CD8-positive, alpha-beta memory T cell (primary cell): Measurements from ENCODE around the gene SLC31A2. TPM values are rescaled to one million over a fixed set of nuclear protein-coding genes. Genes with fewer than 3 reads are reported as not detected.
A peak's percentile ranks its signal among the peaks of the same experiment; 100 is the strongest.

Experiments used
- CTCF ChIA-PET: fragments of 350-600 bp; sonication (Branson Sonifier 250); formaldehyde crosslinking; loops from one replicate; lab custom pipeline; 2021; ENCODE audit warnings: antibody characterized with exemption; lab: Charles Lee
- POLR2A ChIA-PET: fragments of 350-600 bp; sonication (Branson Sonifier 250); formaldehyde crosslinking; loops from one replicate; lab custom pipeline; 2021; ENCODE audit warnings: antibody characterized with exemption; lab: Charles Lee
- DNase-seq, 5 donors: peaks; one replicate each; pipeline versions ENCODE4 v3.0.0 to v3.0.0-alpha.2; 2020 to 2022; ENCODE audit warnings: mixed read lengths in 1 of 5
- H3K27ac ChIP-seq: one replicate; pipeline ENCODE4 v1.7.0; 2013; ENCODE audit warnings: low read depth, mild to moderate bottlenecking, low read length, moderate library complexity
- H3K27me3 ChIP-seq: 2 replicates; pipeline ENCODE4 v1.7.0; 2013; ENCODE audit warnings: low read length, mild to moderate bottlenecking; ENCODE audit not compliant: insufficient read depth, poor library complexity, severe bottlenecking
- H3K36me3 ChIP-seq: 2 replicates; pipeline ENCODE4 v1.7.0; 2013; ENCODE audit warnings: mild to moderate bottlenecking, low read length, moderate library complexity; ENCODE audit not compliant: insufficient read depth
- H3K4me1 ChIP-seq: 2 replicates; pipeline ENCODE4 v1.7.0; 2013; ENCODE audit warnings: mild to moderate bottlenecking, low read length, moderate library complexity; ENCODE audit not compliant: insufficient read depth
- H3K4me3 ChIP-seq: 2 replicates; pipeline ENCODE4 v1.7.0; 2013; ENCODE audit warnings: mild to moderate bottlenecking, low read length
- H3K9me3 ChIP-seq: 2 replicates; pipeline ENCODE4 v1.7.0; 2013; ENCODE audit warnings: mild to moderate bottlenecking, low read length
- H3K27ac Mint-ChIP-seq, 8 donors: one replicate each; pipeline ENCODE4 v1.8.0; 2020 to 2021; ENCODE audit warnings: mixed read lengths in 8 of 8, mild to moderate bottlenecking in 6 of 8, inconsistent platforms in 3 of 8, moderate library complexity in 3 of 8
- H3K27me3 Mint-ChIP-seq, 2 donors: one replicate each; pipeline ENCODE4 v1.8.0; 2020 to 2021; ENCODE audit warnings: mixed read lengths in 2 of 2, mild to moderate bottlenecking in 1 of 2, moderate library complexity in 1 of 2
- H3K36me3 Mint-ChIP-seq, 3 donors: one replicate each; pipeline ENCODE4 v1.8.0; 2020 to 2021; ENCODE audit warnings: mixed read lengths in 3 of 3, inconsistent platforms in 1 of 3, mild to moderate bottlenecking in 1 of 3
- H3K4me1 Mint-ChIP-seq, 3 donors: one replicate each; pipeline ENCODE4 v1.8.0; 2020 to 2021; ENCODE audit warnings: mixed read lengths in 3 of 3, inconsistent platforms in 1 of 3, mild to moderate bottlenecking in 1 of 3
- H3K4me3 Mint-ChIP-seq, 7 donors: one replicate each; pipeline ENCODE4 v1.8.0; 2020 to 2021; ENCODE audit warnings: mixed read lengths in 7 of 7, mild to moderate bottlenecking in 6 of 7, moderate library complexity in 4 of 7, inconsistent platforms in 2 of 7
- H3K9me3 Mint-ChIP-seq, 5 donors: one replicate each; pipeline ENCODE4 v1.8.0; 2020 to 2022; ENCODE audit warnings: mixed read lengths in 5 of 5, mild to moderate bottlenecking in 3 of 5, moderate library complexity in 2 of 5, inconsistent platforms in 1 of 5
- polyA plus RNA-seq: library from polyadenylated mRNA; unstranded; fragments of 300-500 nt; fragmentation: Illumina TruSeq; gene quantifications from one replicate; pipeline ENCODE4 v1.2.3, GENCODE V29; 2021
- total RNA-seq, 2 experiments: library from RNA; stranded (reverse); gene quantifications; one replicate each; pipeline ENCODE4 v1.2.3, GENCODE V29; 2021

Gene SLC31A2
- total and polyA plus RNA-seq, 3 experiments from 2014 or later: 5.2 to 5.9 (median 5.4) TPM

DNA sequence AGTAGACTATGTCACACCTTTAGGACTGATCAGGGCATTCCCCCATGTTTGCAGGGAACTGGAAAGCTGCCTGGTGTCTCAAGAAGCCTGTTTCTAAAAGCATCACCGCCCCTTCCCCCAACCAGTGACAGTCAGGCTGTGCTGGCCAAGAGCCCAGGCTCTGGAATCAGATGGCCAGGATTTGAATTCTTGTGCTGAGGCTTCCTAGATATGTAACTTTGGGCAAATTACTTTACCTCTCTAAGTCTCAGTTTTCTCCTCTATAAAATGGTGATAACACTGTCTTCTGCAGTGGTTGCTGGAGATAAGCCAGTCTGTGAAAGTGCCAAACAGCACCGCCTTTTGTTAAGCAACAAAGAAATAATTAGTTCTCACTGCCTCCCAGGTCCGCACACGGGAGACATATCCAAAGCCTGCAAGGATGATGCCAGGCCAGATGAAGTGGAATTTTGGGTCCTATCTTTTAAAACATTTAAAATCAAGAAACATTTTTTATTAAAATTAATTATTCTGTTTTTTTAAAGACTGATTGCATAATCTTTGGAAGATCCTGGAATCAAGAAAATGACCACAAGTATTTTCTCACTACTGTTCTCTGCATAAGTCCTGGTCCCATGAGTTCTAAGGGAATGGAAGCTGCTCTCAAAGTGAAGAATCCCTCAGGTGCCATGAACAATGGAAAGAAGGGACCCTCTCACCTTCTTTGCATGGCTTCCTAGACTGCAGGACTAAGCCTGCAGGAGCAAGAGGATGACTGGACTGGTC, 13.9 kb downstream of the SLC31A2 start:
- H3K4me1 ChIP-seq: no peaks in the 10 kb centered on the region
- no peaks in the 10 kb centered on the region for H3K9me3 ChIP-seq
- CTCF ChIA-PET: no interaction called here
- Mint-ChIP-seq H3K36me3 (peaks cover under 1 to 90% (median 25%) of the 10 kb centered on the region in 3 donors), H3K4me3 (no peak overlapping the region), H3K27me3 (no peaks in the 10 kb centered on the region), H3K4me1 (no peaks in the 10 kb centered on the region), H3K9me3 (no peaks in the 10 kb centered on the region), H3K27ac (peak overlapping the region in 1 of 8 donors; percentile 54)
- no peak for DNase-seq
- H3K36me3 ChIP-seq: peaks cover 49% of the 10 kb centered on the region
- POLR2A ChIA-PET: no interaction called here
- H3K27me3 ChIP-seq: no peaks in the 10 kb centered on the region
- H3K4me3 ChIP-seq: no peak overlapping the region
- no peak overlapping the region for H3K27ac ChIP-seq

DNA sequence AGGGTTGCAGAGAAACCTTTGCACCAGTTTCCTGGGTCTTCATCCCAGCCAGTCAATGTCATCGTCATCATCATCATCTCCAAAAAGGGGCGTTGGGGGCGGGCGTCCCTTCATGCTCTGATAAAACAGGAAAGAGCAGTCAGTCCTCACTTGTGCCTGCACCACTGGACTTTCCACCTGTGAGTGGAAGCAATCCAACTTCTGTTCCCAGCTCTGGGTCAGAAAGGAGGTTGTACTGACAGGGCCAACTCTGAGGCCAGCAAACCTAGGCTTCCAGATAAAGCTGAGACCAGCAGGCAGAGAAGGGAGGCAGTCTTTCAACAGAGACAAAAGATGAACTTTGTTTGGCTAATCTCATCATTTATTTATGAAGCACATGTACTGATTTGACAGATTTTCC, 15.2 kb downstream of the SLC31A2 start:
- CTCF ChIA-PET: no interaction called here

DNA sequence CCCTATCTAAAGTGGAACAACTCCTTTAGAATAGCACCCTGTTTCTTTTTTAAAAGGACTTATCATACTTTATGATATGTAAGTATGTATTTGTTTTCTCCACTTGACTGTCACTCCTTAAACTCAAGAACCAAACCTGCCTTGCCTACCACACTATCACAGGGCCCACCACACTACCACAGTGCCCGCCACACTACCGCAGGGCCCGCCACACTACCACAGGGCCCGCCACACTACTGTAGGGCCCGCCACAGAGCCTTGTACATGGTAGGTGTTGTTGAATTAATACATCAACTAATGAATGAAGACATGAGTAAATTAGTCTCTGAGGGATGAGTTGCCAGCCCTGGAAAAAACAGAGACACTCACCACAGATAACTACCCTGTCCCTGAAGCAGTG, 18.0 kb downstream of the SLC31A2 start:
- Mint-ChIP-seq H3K4me1 (no peaks in the 10 kb centered on the region), H3K27me3 (peaks cover 0 to 3% of the 10 kb centered on the region in 2 donors), H3K36me3 (peaks cover 18 to 96% (median 42%) of the 10 kb centered on the region in 3 donors), H3K4me3 (no peak overlapping the region), H3K9me3 (peaks cover 0 to 3% (median 0%) of the 10 kb centered on the region in 5 donors), H3K27ac (peak overlapping the region in 2 of 8 donors; percentile 8 to 66)
- H3K36me3 ChIP-seq: peaks cover 67% of the 10 kb centered on the region
- ChIA-PET CTCF (no interaction called here), POLR2A (no interaction called here)
- no peaks in the 10 kb centered on the region for H3K4me1 ChIP-seq
- H3K27ac ChIP-seq: no peak overlapping the region
- H3K9me3 ChIP-seq: no peaks in the 10 kb centered on the region
- no peak overlapping the region for H3K4me3 ChIP-seq
- H3K27me3 ChIP-seq: no peaks in the 10 kb centered on the region
- no peak for DNase-seq

More for the DNA sequence above, 15.2 kb downstream of the SLC31A2 start:
- Mint-ChIP-seq H3K4me3 (no peak overlapping the region), H3K27me3 (no peaks in the 10 kb centered on the region), H3K36me3 (peaks cover 3 to 96% (median 29%) of the 10 kb centered on the region in 3 donors), H3K4me1 (no peaks in the 10 kb centered on the region), H3K27ac (peak overlapping the region in 2 of 8 donors; percentile 13 to 61), H3K9me3 (no peaks in the 10 kb centered on the region)
- H3K9me3 ChIP-seq: no peaks in the 10 kb centered on the region
- no peak for DNase-seq
- POLR2A ChIA-PET: no interaction called here
- peaks cover 57% of the 10 kb centered on the region for H3K36me3 ChIP-seq
- H3K4me3 ChIP-seq: no peak overlapping the region
- H3K4me1 ChIP-seq: no peaks in the 10 kb centered on the region
- no peak overlapping the region for H3K27ac ChIP-seq
- no peaks in the 10 kb centered on the region for H3K27me3 ChIP-seq

DNA sequence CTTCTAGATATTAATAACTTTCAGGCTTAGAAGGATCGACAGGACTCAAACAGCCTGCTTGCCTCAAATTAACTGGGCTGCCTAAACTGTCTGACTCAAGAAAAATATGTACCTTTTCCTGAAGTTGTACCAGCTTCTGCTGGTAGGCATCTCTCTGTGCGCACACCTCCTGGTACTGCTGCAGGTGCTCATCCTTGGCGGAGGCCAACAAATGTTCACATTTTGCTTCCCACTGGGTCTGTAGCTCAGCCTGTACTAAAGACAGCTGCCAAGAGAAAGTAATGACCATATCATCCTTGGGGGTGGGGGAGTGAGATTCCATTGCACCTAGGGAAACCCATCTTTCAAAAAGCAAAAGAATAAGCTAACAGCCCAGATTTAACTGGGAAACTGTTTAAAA, 22.5 kb downstream of the SLC31A2 start:
- no peak overlapping the region for H3K27ac ChIP-seq
- Mint-ChIP-seq H3K36me3 (peaks cover 38 to 93% (median 45%) of the 10 kb centered on the region in 3 donors), H3K27ac (peak overlapping the region in 2 of 8 donors; percentile 54 to 60), H3K4me3 (no peak overlapping the region), H3K27me3 (peaks cover 0 to 3% of the 10 kb centered on the region in 2 donors), H3K9me3 (peaks cover 0 to 3% (median 0%) of the 10 kb centered on the region in 5 donors), H3K4me1 (peaks cover 0 to 4% (median 0%) of the 10 kb centered on the region in 3 donors)
- H3K36me3 ChIP-seq: peaks cover 62% of the 10 kb centered on the region
- DNase-seq: no peak
- ChIA-PET CTCF (interaction anchor here (1.2 kb wide), 1 partner anchor 22 kb away, joined by 3 read pairs; no protein-coding TSS in a partner anchor), POLR2A (no interaction called here)
- no peak overlapping the region for H3K4me3 ChIP-seq
- H3K27me3 ChIP-seq: no peaks in the 10 kb centered on the region
- H3K9me3 ChIP-seq: no peaks in the 10 kb centered on the region
- no peaks in the 10 kb centered on the region for H3K4me1 ChIP-seq

DNA sequence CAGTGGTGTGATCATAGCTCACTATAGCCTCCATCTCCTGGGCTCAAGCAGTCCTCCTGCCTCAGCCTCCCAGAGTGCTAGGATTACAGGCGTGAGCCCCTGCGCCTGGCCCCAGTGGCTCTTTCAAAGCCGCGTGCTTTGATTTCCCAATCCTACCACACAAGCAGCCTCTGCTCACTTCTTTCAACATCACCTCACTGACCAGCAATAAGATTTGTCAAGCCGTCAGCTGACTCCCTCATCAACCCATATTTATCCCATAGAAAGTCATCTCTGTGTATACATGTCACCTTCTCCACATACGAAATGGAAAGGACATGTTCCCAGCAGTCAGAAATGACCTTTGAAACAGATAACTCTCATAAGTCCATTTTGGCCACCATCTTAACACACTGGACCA, 26.0 kb downstream of the SLC31A2 start:
- DNase-seq: no peak
- Histone ChIP-seq H3K4me3 (no peak overlapping the region), H3K9me3 (no peaks in the 10 kb centered on the region), H3K27ac (no peak overlapping the region), H3K4me1 (no peaks in the 10 kb centered on the region), H3K36me3 (peaks cover 54% of the 10 kb centered on the region), H3K27me3 (no peaks in the 10 kb centered on the region)
- Mint-ChIP-seq H3K27ac (no peak overlapping the region), H3K9me3 (peaks cover 0 to 3% (median 0%) of the 10 kb centered on the region in 5 donors), H3K36me3 (peaks cover 36 to 89% (median 42%) of the 10 kb centered on the region in 3 donors), H3K4me3 (no peak overlapping the region), H3K27me3 (peaks cover 0 to 3% of the 10 kb centered on the region in 2 donors), H3K4me1 (peaks cover 0 to 4% (median 0%) of the 10 kb centered on the region in 3 donors)
- ChIA-PET POLR2A (interaction anchor here (0.6 kb wide), 1 partner anchor 246 kb away, joined by 4 read pairs; no protein-coding TSS in a partner anchor), CTCF (no interaction called here)

DNA sequence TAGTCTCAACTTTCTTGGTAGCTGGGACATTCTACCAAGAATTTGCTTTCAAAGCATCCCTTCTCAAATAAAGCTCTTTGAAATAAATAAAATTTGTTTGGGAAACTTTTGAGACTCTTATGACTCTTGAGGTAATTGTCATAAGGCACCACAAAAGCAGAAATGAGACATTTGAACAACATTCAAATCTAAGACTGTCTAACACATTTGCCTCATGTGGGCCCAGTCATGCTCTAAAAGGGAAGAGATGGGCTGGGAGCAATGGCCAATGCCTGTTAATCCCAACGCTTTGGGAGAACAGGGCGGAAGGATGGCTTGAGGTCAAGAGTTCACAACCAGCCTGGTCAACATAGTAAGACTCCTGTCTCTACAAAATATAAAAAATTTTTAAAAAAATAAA, 26.4 kb downstream of the SLC31A2 start:
- Histone ChIP-seq H3K9me3 (no peaks in the 10 kb centered on the region), H3K4me1 (no peaks in the 10 kb centered on the region), H3K27me3 (no peaks in the 10 kb centered on the region), H3K27ac (no peak overlapping the region), H3K4me3 (no peak overlapping the region), H3K36me3 (peaks cover 58% of the 10 kb centered on the region)
- POLR2A ChIA-PET: no interaction called here
- H3K9me3 Mint-ChIP-seq: peaks cover 0 to 3% (median 0%) of the 10 kb centered on the region in 5 donors
- CTCF ChIA-PET: no interaction called here
- peaks cover 0 to 2% of the 10 kb centered on the region in 2 donors for H3K27me3 Mint-ChIP-seq
- DNase-seq: no peak
- peaks cover 0 to 4% (median 0%) of the 10 kb centered on the region in 3 donors for H3K4me1 Mint-ChIP-seq
- H3K36me3 Mint-ChIP-seq: peaks cover 39 to 89% (median 45%) of the 10 kb centered on the region in 3 donors
- no peak overlapping the region for H3K27ac Mint-ChIP-seq
- no peak overlapping the region for H3K4me3 Mint-ChIP-seq

DNA sequence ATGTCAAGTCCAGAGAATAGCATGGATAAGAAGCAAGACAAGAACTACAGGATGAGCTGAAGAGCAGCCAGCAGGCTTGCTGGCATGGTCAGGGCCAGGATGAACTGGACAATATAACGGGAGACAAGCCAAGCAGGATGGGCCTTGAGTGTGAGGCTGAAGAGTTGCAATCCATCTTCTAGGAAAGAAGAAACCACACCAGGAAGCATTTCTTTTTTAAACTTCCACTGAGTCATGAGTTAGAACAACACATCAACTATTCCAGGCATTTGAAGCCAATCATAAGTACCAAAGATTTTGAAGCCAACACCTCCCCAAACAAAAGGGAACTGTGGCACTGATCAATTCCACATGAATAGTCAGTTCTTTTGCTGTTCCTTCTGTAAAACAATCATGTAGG, 27.3 kb downstream of the SLC31A2 start:
- Histone ChIP-seq H3K27ac (no peak overlapping the region), H3K27me3 (no peaks in the 10 kb centered on the region), H3K9me3 (no peaks in the 10 kb centered on the region), H3K4me1 (no peaks in the 10 kb centered on the region), H3K36me3 (peaks cover 56% of the 10 kb centered on the region), H3K4me3 (no peak overlapping the region)
- peaks cover 37 to 89% (median 40%) of the 10 kb centered on the region in 3 donors for H3K36me3 Mint-ChIP-seq
- H3K27ac Mint-ChIP-seq: peak overlapping the region in 4 of 8 donors; percentile 1 to 31 (median 12)
- DNase-seq: no peak
- H3K4me1 Mint-ChIP-seq: peaks cover 0 to 4% (median 0%) of the 10 kb centered on the region in 3 donors
- ChIA-PET POLR2A (no interaction called here), CTCF (no interaction called here)
- H3K27me3 Mint-ChIP-seq: no peaks in the 10 kb centered on the region
- H3K4me3 Mint-ChIP-seq: no peak overlapping the region
- H3K9me3 Mint-ChIP-seq: no peaks in the 10 kb centered on the region

DNA sequence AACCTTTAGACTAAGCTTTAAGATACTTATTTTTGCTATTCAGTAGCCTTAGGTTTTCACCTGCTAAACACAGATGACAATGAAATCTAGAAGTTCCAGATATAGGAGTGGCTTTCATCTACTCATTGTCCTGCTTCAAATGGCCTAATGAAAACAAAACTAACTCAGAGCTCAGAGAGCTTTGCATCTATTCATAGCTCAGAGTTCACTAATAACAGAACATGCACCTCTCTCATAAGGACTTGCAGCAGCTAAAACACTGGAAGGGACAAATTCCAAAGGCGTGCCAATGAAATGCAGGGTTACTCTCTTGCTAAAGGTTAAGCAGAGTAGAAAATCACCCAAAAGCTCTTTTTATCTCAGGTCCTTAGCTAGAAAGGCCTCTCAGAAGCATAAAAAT, 29.0 kb downstream of the SLC31A2 start:
- Mint-ChIP-seq H3K4me1 (peaks cover 0 to 4% (median 0%) of the 10 kb centered on the region in 3 donors), H3K36me3 (peaks cover 35 to 92% (median 38%) of the 10 kb centered on the region in 3 donors), H3K9me3 (no peaks in the 10 kb centered on the region), H3K4me3 (no peak overlapping the region), H3K27me3 (no peaks in the 10 kb centered on the region), H3K27ac (no peak overlapping the region)
- ChIA-PET POLR2A (no interaction called here), CTCF (interaction anchor here (0.6 kb wide), 1 partner anchor 37 kb away, joined by 4 read pairs; no protein-coding TSS in a partner anchor)
- no peak overlapping the region for H3K4me3 ChIP-seq
- H3K27me3 ChIP-seq: no peaks in the 10 kb centered on the region
- DNase-seq: no peak
- H3K36me3 ChIP-seq: peaks cover 59% of the 10 kb centered on the region
- no peaks in the 10 kb centered on the region for H3K4me1 ChIP-seq
- H3K27ac ChIP-seq: no peak overlapping the region
- H3K9me3 ChIP-seq: no peaks in the 10 kb centered on the region
